Left cardiac atrium (tissue), 4 donors: ENCODE measurements around the gene STX3. TPM values are rescaled to one million over a fixed set of nuclear protein-coding genes. Genes with fewer than 3 reads are reported as not detected.
A peak's percentile ranks its signal among the peaks of the same experiment; 100 is the strongest.

Source experiments
- ATAC-seq, 2 donors: fragments of 200-7000 bp; cut with Tn5 transposase; one replicate each; pipeline ENCODE4 v1.9.1; 2020; ENCODE audit warnings: mild to moderate bottlenecking in 2 of 2, moderate library complexity in 2 of 2
- DNase-seq: peaks from one replicate; pipeline ENCODE4 v3.0.0-alpha.2; 2020
- intact Hi-C, 2 donors: fragments of 100-400 bp; cut with DNase I; formaldehyde crosslinking; loops; one replicate each; pipeline versions ENCODE4 v1.14.1 to v1.15.1; 2022 to 2023
- long read RNA-seq: library from polyadenylated mRNA; unstranded; transcript quantifications from one replicate; pipeline ENCODE4 v2.0.0, GENCODE V29; 2021
- total RNA-seq, 2 donors: library from RNA; stranded (reverse); fragmentation: NEBNext Ultra II Directional; extraction: Animal tissue kit (Norgen Biotek cat#: 25700); gene quantifications; one replicate each; pipeline ENCODE4 v1.2.1, GENCODE V29; 2021
- donor health status: DM: no; HTN: yes; CAD: no.
- donor health status: DM: no; HTN: yes; CAD: no; lungs with severe emphysema.
- donor health status: DM: yes; HTN: yes; CAD: no.
- donor health status: Dilated cardiomyopathy.

The STX3 gene
- 10 to 100 TPM; 10.6 to 14.1 TPM for total RNA-seq
- long read RNA-seq, transcript STX3-201 (11 exons, 3,299 nt), result major isoform, 11 of 32 reads
- long read RNA-seq, transcript STX3-203 (10 exons, 1,571 nt), result minor isoform, 7 of 32 reads
- long read RNA-seq, partial matches to known transcripts, result 1 of 32 reads
- long read RNA-seq, other reads (novel, unspliced or antisense), result 13 of 32 reads

DNA sequence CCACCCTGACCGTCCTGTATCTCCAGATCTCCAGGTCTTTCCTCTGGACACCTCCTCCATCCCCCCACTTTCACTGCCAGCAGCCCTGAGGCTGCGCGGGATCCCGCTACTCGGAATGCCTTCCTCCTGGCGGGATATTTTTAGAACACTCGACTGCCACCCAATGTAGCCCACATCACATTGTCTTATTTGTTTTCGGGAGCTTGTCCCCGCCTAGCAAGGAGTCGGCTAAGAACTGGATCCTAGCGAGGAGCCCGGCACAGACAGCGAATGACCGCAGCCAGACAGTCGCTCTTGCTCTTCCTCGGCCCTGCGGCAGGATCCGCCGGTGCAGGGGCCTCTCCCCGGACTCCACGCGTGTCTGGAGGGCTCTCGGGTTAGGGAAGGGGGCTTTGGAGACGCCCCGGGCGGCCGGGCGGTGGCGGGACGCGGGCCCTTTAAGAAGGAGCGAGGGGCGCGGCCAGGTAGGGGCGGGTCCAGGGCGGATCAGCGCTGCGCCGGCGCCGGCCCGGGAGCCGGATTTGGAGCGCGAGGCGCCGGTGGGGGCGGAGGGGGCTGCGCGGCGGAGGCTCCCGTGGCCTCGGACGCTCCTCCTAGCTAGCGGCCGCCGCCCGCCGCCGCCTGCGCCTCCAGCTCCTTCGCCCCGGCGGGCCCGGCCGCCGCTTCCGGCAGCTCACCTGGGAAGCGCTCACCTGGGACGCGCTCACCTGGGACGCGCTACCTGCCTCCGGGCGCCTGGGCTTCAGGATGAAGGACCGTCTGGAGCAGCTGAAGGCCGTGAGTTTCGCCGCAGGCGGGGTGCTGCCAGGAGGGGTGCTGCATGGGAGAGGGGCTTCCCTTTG, at the start of gene STX3:
STX3 (plus strand) TSS at position 518 of the 842 bp plus-strand sequence; CDS start at position 748, 230 bp downstream.
- intact Hi-C loops, result loop anchor here (1.0 to 2.0 kb wide), 3 partner anchors 47 to 56 kb away; partner anchors contain the start of gene MRPL16 (in 1 of the 2)
- peak; percentile 82 for DNase-seq
- ATAC-seq, result peak; percentile 92 to 95

DNA sequence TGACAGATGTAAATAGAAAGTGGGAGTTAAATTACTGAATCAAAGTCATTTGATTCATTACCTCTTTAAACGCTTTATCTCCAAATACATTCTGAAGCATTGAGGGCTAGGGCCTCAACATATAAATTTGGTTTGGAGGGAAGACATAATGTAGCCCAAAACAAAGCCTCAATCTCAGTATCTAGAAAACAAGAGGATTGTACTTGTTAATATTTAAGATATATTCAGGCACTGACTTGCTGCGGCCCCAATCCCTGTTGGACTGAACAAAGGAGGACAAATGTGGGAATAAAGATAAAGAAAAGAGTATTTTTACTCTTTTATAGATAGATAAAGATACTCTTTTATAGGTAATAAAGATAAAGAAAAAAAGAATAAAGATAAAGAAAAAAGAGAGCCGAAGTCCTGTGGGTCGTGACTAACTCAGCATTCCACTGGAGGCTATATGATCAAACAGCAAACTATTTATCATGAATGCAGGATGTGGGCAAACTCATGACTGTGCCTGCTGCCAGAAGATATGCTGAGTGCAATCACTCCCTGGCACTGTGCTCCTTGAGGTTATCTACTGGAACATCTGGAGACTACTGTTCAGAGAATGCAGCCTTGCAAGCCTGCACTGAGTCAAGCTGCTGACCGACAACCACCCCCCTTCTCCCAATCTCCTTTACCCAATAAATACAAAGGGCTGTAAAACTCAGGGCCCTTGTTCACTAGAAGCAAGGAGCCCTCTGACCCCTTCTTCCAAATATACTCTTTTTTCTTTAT, 48.5 kb upstream of the STX3 start:
- intact Hi-C loops, result no loop called here
- ATAC-seq (no peak), DNase-seq (no peak)

GRCh38 chr11:59707371-59707770, 47.8 kb upstream of the STX3 start:
- intact Hi-C loops, result no loop called here
- DNase-seq, result no peak
- ATAC-seq, result no peak

DNA sequence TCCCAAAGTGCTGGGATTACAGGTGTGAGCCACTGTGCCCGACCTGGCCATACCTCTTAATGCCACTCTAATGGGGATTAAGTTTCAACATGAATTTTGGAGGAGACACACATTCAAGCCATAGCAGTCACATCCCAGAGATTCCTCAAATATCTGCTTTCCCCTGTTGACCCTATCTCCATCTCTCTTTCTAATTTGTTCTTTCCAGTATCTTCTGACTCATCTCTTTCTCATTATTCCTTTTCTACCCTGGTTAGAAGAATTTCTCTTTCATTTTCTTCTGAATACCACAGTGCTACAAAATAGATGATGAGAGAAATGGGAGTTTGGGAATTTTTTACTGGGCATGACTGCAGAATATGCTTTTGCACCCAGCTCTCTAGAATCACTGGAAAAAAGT, 46.6 kb upstream of the STX3 start:
- DNase-seq, result no peak
- intact Hi-C loops, result no loop called here
- ATAC-seq, result no peak

GRCh38 chr11:59710136-59710847, 44.9 kb upstream of the STX3 start:
- DNase-seq (no peak), ATAC-seq (no peak)
- intact Hi-C loops, result no loop called here

DNA sequence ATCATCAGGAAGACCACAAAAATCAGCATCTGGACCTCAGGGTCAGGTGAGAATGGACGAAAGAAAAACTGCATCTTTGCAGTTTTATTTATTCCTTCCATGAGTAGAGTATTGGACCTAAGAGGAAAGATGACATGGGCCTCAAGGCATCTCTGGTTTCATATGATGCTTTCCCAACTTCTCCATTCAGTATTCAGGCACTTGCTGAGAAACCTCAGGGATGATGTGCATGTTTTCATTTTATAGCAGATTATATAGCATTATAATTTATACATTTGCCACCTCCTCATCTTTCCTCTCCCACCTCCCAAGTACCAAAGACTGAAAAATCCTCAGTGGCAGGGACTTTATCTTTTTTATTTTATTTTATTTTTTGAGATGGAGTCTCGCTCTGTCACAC, 41.4 kb upstream of the STX3 start, which contains the start of gene OR10V1:
OR10V1 (minus strand) TSS at position 101 of the 400 bp plus-strand sequence; CDS start at position 101, 0 bp downstream.
- intact Hi-C loops, result no loop called here
- DNase-seq (no peak), ATAC-seq (no peak)

DNA sequence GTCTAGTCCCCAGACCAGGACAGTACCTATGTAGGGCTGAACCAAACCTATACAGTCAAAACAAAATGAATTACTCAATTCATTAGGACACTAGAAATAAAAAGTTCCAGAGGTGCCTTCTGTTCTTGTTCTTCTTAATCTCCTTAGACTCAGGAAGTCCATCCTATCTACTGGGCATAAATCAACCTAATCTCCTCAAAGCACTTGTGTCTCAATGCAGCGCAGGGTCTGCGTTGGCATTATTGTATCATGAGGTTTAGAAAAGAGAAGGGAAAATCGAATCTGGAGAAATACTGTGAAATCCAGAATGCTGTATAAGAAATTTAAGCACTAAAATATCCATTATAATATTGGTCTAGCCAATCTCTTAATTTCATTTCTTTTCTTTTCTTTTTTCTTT, 39.1 kb upstream of the STX3 start:
- DNase-seq, result no peak
- intact Hi-C loops, result no loop called here
- no peak for ATAC-seq

GRCh38 chr11:59719556-59719955, 35.6 kb upstream of the STX3 start:
- ATAC-seq, result no peak
- DNase-seq, result no peak

GRCh38 chr11:59724066-59724465, 31.1 kb upstream of the STX3 start:
- no peak for ATAC-seq
- intact Hi-C loops, result no loop called here
- DNase-seq, result no peak

More at GRCh38 chr11:59719556-59719955, 35.6 kb upstream of the STX3 start:
- intact Hi-C loops, result no loop called here

GRCh38 chr11:59727426-59727825, 27.8 kb upstream of the STX3 start:
- intact Hi-C loops, result no loop called here
- ATAC-seq (no peak), DNase-seq (no peak)

- intact Hi-C loops, result no loop called here
- ATAC-seq (no peak), DNase-seq (no peak)
Measured at GRCh38 chr11:59728154-59728553, 27.0 kb upstream of the STX3 start.

GRCh38 chr11:59728913-59729312, 26.3 kb upstream of the STX3 start:
- peak in 1 of 2 donors; percentile 29 for ATAC-seq
- intact Hi-C loops, result no loop called here
- DNase-seq, result no peak

- ATAC-seq (no peak), DNase-seq (no peak)
- intact Hi-C loops, result no loop called here
Measured at GRCh38 chr11:59729834-59730233, 25.3 kb upstream of the STX3 start.

DNA sequence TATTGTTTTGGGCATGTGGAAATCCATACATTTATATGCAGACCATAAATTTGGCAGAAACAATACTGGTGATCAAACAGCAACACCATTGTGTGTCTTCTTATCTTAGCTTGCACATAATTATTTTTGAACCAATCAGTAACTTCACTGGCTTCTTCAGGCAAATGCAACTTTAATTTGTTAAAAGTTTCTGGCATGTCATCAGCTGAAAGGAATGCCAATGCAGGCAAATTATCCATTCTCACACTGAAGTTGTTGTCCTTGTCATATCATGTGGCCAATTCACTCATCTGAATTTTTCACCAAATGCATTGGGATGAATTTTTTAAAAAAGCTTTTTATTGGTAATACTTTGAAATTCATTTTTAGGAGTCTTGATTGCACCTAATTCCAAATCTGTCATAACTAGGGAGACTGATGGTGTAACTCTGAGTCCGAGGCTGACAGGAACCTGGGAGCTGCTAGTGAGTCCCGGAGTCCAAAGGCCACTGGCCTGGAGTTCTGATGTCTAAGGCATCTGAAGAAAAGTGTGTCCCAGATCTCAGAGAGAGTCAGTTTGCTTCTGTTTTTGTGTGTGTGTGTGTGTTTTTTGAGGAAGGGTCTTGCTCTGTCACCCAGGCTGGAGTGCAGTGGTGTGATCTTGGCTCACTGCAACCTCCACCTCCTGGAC, 24.1 kb upstream of the STX3 start:
- ATAC-seq (no peak), DNase-seq (no peak)
- intact Hi-C loops, result no loop called here

- intact Hi-C loops, result no loop called here
- ATAC-seq (no peak), DNase-seq (no peak)
Measured at GRCh38 chr11:59746111-59746510, 9.1 kb upstream of the STX3 start.

- intact Hi-C loops, result loop anchor here (1.0 to 2.0 kb wide), 3 partner anchors 48 to 57 kb away; partner anchors contain the start of gene MRPL16 (in 1 of the 2)
- DNase-seq (peak; percentile 90), ATAC-seq (peak; percentile 69 to 70)
Measured at GRCh38 chr11:59753650-59754493, 1.3 kb upstream of the STX3 start.

DNA sequence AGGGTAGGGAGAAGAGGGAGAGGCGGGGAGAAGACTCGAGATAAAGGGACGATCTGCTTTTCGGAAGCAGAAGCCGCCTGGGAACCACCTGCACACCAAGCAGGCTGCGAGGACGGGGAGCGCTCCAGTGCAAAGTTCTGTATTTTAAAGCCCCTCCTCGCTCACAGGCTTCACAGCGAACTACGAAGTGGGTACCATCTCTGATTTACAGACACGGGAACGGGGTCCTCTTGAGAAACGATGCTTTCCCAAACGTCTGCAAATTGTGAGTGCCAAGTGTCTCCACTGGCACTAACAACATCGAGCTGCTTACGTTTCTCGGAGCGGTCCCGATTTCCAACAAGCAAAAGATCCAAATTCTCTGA, 700 bp upstream of the STX3 start:
- intact Hi-C loops, result loop anchor here (1.0 to 2.0 kb wide), 3 partner anchors 48 to 56 kb away; partner anchors contain the start of gene MRPL16 (in 1 of the 2)
- no peak for DNase-seq
- ATAC-seq, result no peak
